Adipocyte (in vitro differentiated cells): Measurements from ENCODE around the gene MPZL1.

Experiments
- DNase-seq: peaks from one replicate; pipeline ENCODE4 v3.0.0-alpha.2; 2015; ENCODE audit warnings: low read depth
- H3K27me3 ChIP-seq: replicated peaks from 2 replicates; pipeline ENCODE4 v1.7.0; 2013; ENCODE audit warnings: mild to moderate bottlenecking, low read length, moderate library complexity; ENCODE audit not compliant: control insufficient read depth, insufficient read depth
- H3K36me3 ChIP-seq: 2 replicates; pipeline ENCODE4 v1.7.0; 2013; ENCODE audit warnings: low read length, mild to moderate bottlenecking, moderate library complexity; ENCODE audit not compliant: control insufficient read depth, insufficient read depth, severe bottlenecking
- H3K4me1 ChIP-seq: 2 replicates; pipeline ENCODE4 v1.7.0; 2013; ENCODE audit warnings: mild to moderate bottlenecking, low read length, moderate library complexity; ENCODE audit not compliant: control insufficient read depth, insufficient read depth
- H3K4me3 ChIP-seq: 2 replicates; pipeline ENCODE4 v1.7.0; 2013; ENCODE audit warnings: mild to moderate bottlenecking, low read length, moderate library complexity
- H3K9ac ChIP-seq: 2 replicates; pipeline ENCODE4 v1.7.0; 2013; ENCODE audit warnings: mild to moderate bottlenecking, low read length, moderate library complexity
- H3K9me3 ChIP-seq: 2 replicates; pipeline ENCODE4 v1.7.0; 2013; ENCODE audit warnings: mild to moderate bottlenecking, low read length, moderate library complexity; ENCODE audit not compliant: control insufficient read depth

MPZL1 gene

DNA sequence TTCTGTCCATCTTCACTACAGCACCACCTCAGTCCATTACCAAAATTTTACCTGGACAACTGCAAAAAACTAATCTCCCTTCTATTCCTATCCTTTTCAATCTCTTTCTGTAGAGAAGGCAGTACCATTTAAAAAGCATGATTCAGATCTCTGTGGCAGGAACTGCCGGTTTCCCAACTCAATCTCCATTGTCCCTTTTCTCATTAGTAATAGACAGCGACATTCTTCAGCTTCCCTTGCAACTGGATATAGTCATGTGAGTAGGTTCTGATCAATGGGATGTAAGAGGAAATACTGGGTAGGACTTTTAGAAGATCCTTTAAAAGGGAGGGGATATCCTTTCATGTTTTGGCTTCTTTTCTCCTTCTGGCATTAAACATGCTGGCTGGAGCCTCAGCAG is 117.2 kb downstream of the MPZL1 start:
- Histone ChIP-seq H3K9ac (no peak overlapping the region), H3K4me3 (no peak overlapping the region), H3K4me1 (no peaks in the 10 kb centered on the region), H3K9me3 (no peaks in the 10 kb centered on the region), H3K36me3 (no peaks in the 10 kb centered on the region), H3K27me3 (no peaks in the 10 kb centered on the region)
- no peak for DNase-seq
